ENCODE data around the gene GRID1.

GRID1 gene

GRCh38 chr10:86290933-86291615 lies 75.5 kb downstream of the GRID1 start:
- no peak for DNase-seq

GRCh38 chr10:86289577-86289868 lies 77.1 kb downstream of the GRID1 start:
- DNase-seq, result no peak

- no peak for DNase-seq
Observed at GRCh38 chr10:86288695-86289576, 77.7 kb downstream of the GRID1 start.

GRCh38 chr10:86287966-86288579 lies 78.5 kb downstream of the GRID1 start:
- DNase-seq, result no peak

GRCh38 chr10:86287110-86287793 lies 79.3 kb downstream of the GRID1 start:
- no peak for DNase-seq

GRCh38 chr10:86286236-86287109 lies 80.1 kb downstream of the GRID1 start:
- no peak for DNase-seq

GRCh38 chr10:86285136-86285790 lies 81.3 kb downstream of the GRID1 start:
- DNase-seq, result no peak

GRCh38 chr10:86284355-86285105 lies 82.1 kb downstream of the GRID1 start:
- DNase-seq, result no peak

GRCh38 chr10:86283466-86284287 lies 82.9 kb downstream of the GRID1 start:
- DNase-seq, result no peak

GRCh38 chr10:86282664-86283465 lies 83.7 kb downstream of the GRID1 start:
- no peak for DNase-seq

GRCh38 chr10:86281396-86281795 lies 85.2 kb downstream of the GRID1 start:
- DNase-seq, result no peak

GRCh38 chr10:86269332-86269731 lies 97.3 kb downstream of the GRID1 start:
- no peak for DNase-seq

- no peak for DNase-seq
Observed at GRCh38 chr10:86267286-86268195, 99.1 kb downstream of the GRID1 start.

GRCh38 chr10:86266446-86267242 lies 100.0 kb downstream of the GRID1 start:
- DNase-seq, result no peak

- no peak for DNase-seq
Observed at GRCh38 chr10:86265895-86266259, 100.7 kb downstream of the GRID1 start.

- no peak for DNase-seq
Observed at GRCh38 chr10:86265236-86265894, 101.2 kb downstream of the GRID1 start.

Data from stimulated activated CD8-positive, alpha-beta memory T cell treated with anti-CD3 and anti-CD28 coated beads, Interleukin-4, amount 100 ng/mL, for 48 hours (primary cell).